K562 (cell line): ENCODE measurements around the gene PRM2. TPM values are rescaled to one million over a fixed set of nuclear protein-coding genes. Genes with fewer than 3 reads are reported as not detected.

ENCODE experiments used
- ATAC-seq: fragments of 200-7000 bp; cut with Tn5 transposase; 3 replicates; pipeline ENCODE4 v1.9.1; 2020; ENCODE audit warnings: moderate library complexity
- BruUV-seq: library from RNA; stranded (reverse); fragments of 400-500 nt; replicated peaks from 2 replicates; lab custom pipeline; 2021; lab: Mats Ljungman, UMichigan
- CTCF ChIA-PET: fragments of 300-600 bp; formaldehyde crosslinking; extraction: SDS; loops from one replicate; lab custom pipeline; 2021; ENCODE audit warnings: low intra/inter-chr PET ratio; lab: Yijun Ruan, JAX
- POLR2A ChIA-PET: fragments of 300-600, 350-650 bp; sonication (Branson Sonifier 250); formaldehyde crosslinking; extraction: SDS; loops from one replicate; lab custom pipeline; 2021; ENCODE audit warnings: antibody characterized with exemption, inconsistent platforms; lab: Yijun Ruan, JAX
- DNase-seq, 4 experiments: peaks; one replicate each; pipeline versions ENCODE4 v3.0.0 to v3.0.0-alpha.2; 2011 to 2018; ENCODE audit warnings: low spot score in 3 of 4, mixed read lengths in 3 of 4; ENCODE audit errors: extremely low read depth in 1 of 4
- FAIRE-seq: peaks from 2 replicates; lab custom pipeline; 2011; peaks lifted over from hg19 to GRCh38; lab: Jason Lieb, UNC
- H2AFZ ChIP-seq: 2 replicates; pipeline ENCODE4 v1.6.0; 2011; ENCODE audit warnings: low read depth, low read length, control low read depth, inconsistent platforms
- H3K27ac ChIP-seq: fragments of 200-600 bp; 3 replicates; pipeline ENCODE4 v1.8.0; 2011; ENCODE audit warnings: low read depth, mild to moderate bottlenecking, control low read depth, inconsistent platforms, low read length, moderate library complexity, mixed read lengths; ENCODE audit errors: extremely low read depth
- H3K27me3 ChIP-seq, 2 experiments: fragments of 300-600 bp in 1 of 2; 2 replicates in 1 of 2; 3 replicates in 1 of 2; pipeline versions ENCODE4 v1.6.0 to v1.8.0; 2011; ENCODE audit warnings: inconsistent platforms in 2 of 2, low read length in 2 of 2, mild to moderate bottlenecking in 1 of 2, mixed read lengths in 1 of 2, moderate library complexity in 1 of 2; ENCODE audit not compliant: control insufficient read depth in 2 of 2, insufficient read depth in 2 of 2
- H3K36me3 ChIP-seq: fragments of 300-600 bp; 3 replicates; pipeline ENCODE4 v1.8.0; 2011; ENCODE audit warnings: mild to moderate bottlenecking, low read length, inconsistent platforms; ENCODE audit not compliant: control insufficient read depth, insufficient read depth
- H3K4me1 ChIP-seq, 2 experiments: fragments of 200-600 bp in 1 of 2; replicated peaks in 1 of 2; 2 replicates in 1 of 2; 3 replicates in 1 of 2; pipeline versions ENCODE4 v1.5.1 to v1.8.0; 2011; ENCODE audit warnings: inconsistent platforms in 2 of 2, low read length in 2 of 2, mild to moderate bottlenecking in 1 of 2, mixed read lengths in 1 of 2, moderate library complexity in 1 of 2; ENCODE audit not compliant: control insufficient read depth in 2 of 2, insufficient read depth in 2 of 2
- H3K4me2 ChIP-seq: 2 replicates; pipeline ENCODE4 v1.6.1; 2011; ENCODE audit warnings: low read length, control low read depth, inconsistent platforms, mixed read lengths; ENCODE audit not compliant: insufficient read depth
- H3K4me3 ChIP-seq: fragments of 200-600 bp; sonication (generic), shearing (Covaris generic); 2 replicates; pipeline ENCODE4 v1.5.1; 2016; ENCODE audit warnings: control low read depth, inconsistent platforms
- H3K79me2 ChIP-seq: fragments of 200-600 bp; 3 replicates; pipeline ENCODE4 v1.8.0; 2011; ENCODE audit warnings: low read length, inconsistent platforms; ENCODE audit not compliant: control insufficient read depth, insufficient read depth
- H3K9ac ChIP-seq, 2 experiments: 2 replicates each; pipeline versions ENCODE4 v1.6.0 to v1.6.1; 2011; ENCODE audit warnings: low read depth in 2 of 2, low read length in 2 of 2, control low read depth in 1 of 2, inconsistent platforms in 1 of 2, mild to moderate bottlenecking in 1 of 2, mixed read lengths in 1 of 2; ENCODE audit not compliant: insufficient read depth in 1 of 2
- H3K9me1 ChIP-seq: one replicate; pipeline ENCODE4 v1.6.0; 2011; ENCODE audit warnings: inconsistent platforms, mild to moderate bottlenecking, low read length, moderate library complexity; ENCODE audit not compliant: control insufficient read depth, insufficient read depth
- H3K9me3 ChIP-seq: replicated peaks from 2 replicates; pipeline ENCODE4 v1.5.1; 2011; ENCODE audit warnings: low read depth, low read length, inconsistent platforms; ENCODE audit not compliant: control insufficient read depth, insufficient read depth
- H4K20me1 ChIP-seq: replicated peaks from 2 replicates; pipeline ENCODE4 v1.6.1; 2011; ENCODE audit warnings: low read length, inconsistent platforms, mixed read lengths; ENCODE audit not compliant: control insufficient read depth, insufficient read depth
- CREM ChIP-seq: IDR thresholded peaks from 2 replicates; pipeline ENCODE4 v1.6.1; 2014; ENCODE audit warnings: antibody characterized with exemption, low read depth
- CSDE1 ChIP-seq, 2 experiments: fragments of 450-650 bp; IDR thresholded peaks; 2 replicates each; pipeline ENCODE4 v1.6.1; 2016; ENCODE audit warnings: mild to moderate bottlenecking in 1 of 2
- IFI16 ChIP-seq: fragments of 250-450 bp; sonication (Bioruptor Pico); IDR thresholded peaks from 2 replicates; pipeline ENCODE4 v2.1.2; 2022; ENCODE audit warnings: mild to moderate bottlenecking, inconsistent platforms
- IRF2 ChIP-seq: sonication (generic); formaldehyde crosslinking; IDR thresholded peaks from 2 replicates; pipeline ENCODE4 v1.8.1; 2022; ENCODE audit warnings: mild to moderate bottlenecking, missing genetic modification reagents
- NR2C2 ChIP-seq, 2 experiments: fragments of 200-800 bp in 1 of 2; sonication (Bioruptor generic) in 1 of 2; sonication (generic) in 1 of 2; formaldehyde crosslinking in 1 of 2; IDR thresholded peaks; 2 replicates each; pipeline versions ENCODE4 v1.6.1 to v1.8.0; 2016 to 2022; ENCODE audit warnings: mild to moderate bottlenecking in 1 of 2, missing compliant biosample characterization in 1 of 2, missing genetic modification characterization in 1 of 2, missing genetic modification reagents in 1 of 2
- POU5F1 ChIP-seq: fragments of 150-350 bp; IDR thresholded peaks from 2 replicates; pipeline ENCODE4 v1.6.1; 2014; ENCODE audit warnings: borderline replicate concordance, low read length, low read depth, mild to moderate bottlenecking; ENCODE audit not compliant: partially characterized antibody
- SNIP1 ChIP-seq: fragments of 450-650 bp; IDR thresholded peaks from 2 replicates; pipeline ENCODE4 v1.7.1; 2017; ENCODE audit warnings: low read depth, mild to moderate bottlenecking
- SRSF3 ChIP-seq: fragments of 200-400 bp; formaldehyde crosslinking; IDR thresholded peaks from 2 replicates; pipeline ENCODE4 v1.6.1; 2016; ENCODE audit warnings: mild to moderate bottlenecking, low read length, moderate library complexity; ENCODE audit not compliant: insufficient read depth
- U2AF1 ChIP-seq: fragments of 200-400 bp; formaldehyde crosslinking; optimal IDR thresholded peaks from 2 replicates; pipeline ENCODE3; 2017; ENCODE audit warnings: mild to moderate bottlenecking, low read depth, low read length, moderate library complexity
- ZBED1 ChIP-seq: IDR thresholded peaks from 2 replicates; pipeline ENCODE4 v1.6.1; 2014
- ZNF408 ChIP-seq: fragments of 250-450 bp; sonication (Bioruptor Pico); IDR thresholded peaks from 2 replicates; pipeline ENCODE4 v1.4.0; 2020; ENCODE audit warnings: low read depth, mild to moderate bottlenecking, moderate library complexity
- ZNF778 ChIP-seq: fragments of 450-650 bp; formaldehyde crosslinking; IDR thresholded peaks from 2 replicates; pipeline ENCODE4 v1.4.0; 2020; ENCODE audit warnings: mild to moderate bottlenecking, moderate library complexity
- WGBS: fragments of 100-300 bp; shearing (Covaris generic); methylation state at CpG from one replicate; pipeline ENCODE4 v1.1.6; 2016; ENCODE audit warnings: low coverage, mixed read lengths; ENCODE audit not compliant: insufficient coverage; ENCODE audit errors: missing lambda C conversion rate; 5-methylcytosine and 5-hydroxymethylcytosine counted together
- in situ Hi-C: fragments of 300-500 bp; cut with MboI; formaldehyde crosslinking; loops from 4 replicates; pipeline ENCODE4 v1.15.0; 2018; ENCODE audit warnings: inconsistent platforms, mixed read lengths
- intact Hi-C: fragments of 100-400 bp; cut with micrococcal nuclease; formaldehyde crosslinking; loops from 2 replicates; pipeline ENCODE4 v1.14.2; 2022
- polyA plus RNA-seq, 8 experiments: library from polyadenylated mRNA; depleted of rRNA in 4 of 8; stranded (reverse) in 5 of 8; unstranded in 3 of 8; fragments of >200 nt; fragmentation: Nextera tagmentation in 2 of 8; fragmentation: Illumina TruSeq in 1 of 8; extraction: Ambion mirVana in 2 of 8; extraction: Trizol in 1 of 8; gene quantifications; 2 replicates each; pipeline versions ENCODE4 v1.2.1 to v1.2.3, GENCODE V29; 2011 to 2014; ENCODE audit warnings: inconsistent platforms in 1 of 8, missing spikeins in 1 of 8
- total RNA-seq, 7 experiments: library from RNA; depleted of rRNA in 6 of 7; stranded (reverse); fragments of >200 nt in 6 of 7; fragmentation: Illumina TruSeq in 2 of 7; extraction: Trizol in 2 of 7; gene quantifications; 2 replicates each; pipeline versions ENCODE4 v1.2.1 to v1.2.3, GENCODE V29; 2011 to 2021; ENCODE audit warnings: low replicate concordance in 1 of 7
- TF ChIP-seq, protein P1 (sequence below), 2 experiments: IDR thresholded peaks; 2 replicates each; pipeline ENCODE4 v1.6.1; 2011; ENCODE audit warnings: borderline replicate concordance in 1 of 2, control low read depth in 1 of 2, low read depth in 1 of 2, low read length in 1 of 2, mild to moderate bottlenecking in 1 of 2, mixed read lengths in 1 of 2, moderate library complexity in 1 of 2; ENCODE audit not compliant: insufficient read depth in 1 of 2, insufficient read length in 1 of 2, poor library complexity in 1 of 2, severe bottlenecking in 1 of 2; ENCODE audit errors: extremely low read depth in 1 of 2
- TF ChIP-seq, protein P2 (sequence below), 3 experiments: IDR thresholded peaks in 2 of 3; conservative IDR thresholded peaks in 1 of 3; 2 replicates each; pipeline ENCODE4 v1.5.1; 2011 to 2012; ENCODE audit warnings: low read length in 3 of 3, mild to moderate bottlenecking in 3 of 3, control low read depth in 2 of 3, improper control_type of control experiment in 1 of 3, inconsistent platforms in 1 of 3, low read depth in 1 of 3, mixed read lengths in 1 of 3, moderate library complexity in 1 of 3; ENCODE audit not compliant: insufficient read depth in 2 of 3
- TF ChIP-seq, protein P3 (sequence below): fragments of 450-650 bp; IDR thresholded peaks from 2 replicates; pipeline ENCODE4 v1.7.1; 2018; ENCODE audit warnings: mild to moderate bottlenecking, low read depth; ENCODE audit not compliant: partially characterized antibody
- TF ChIP-seq, protein P4 (sequence below): fragments of 450-650 bp; IDR thresholded peaks from 2 replicates; pipeline ENCODE4 v1.6.1; 2016; ENCODE audit warnings: low read depth, mild to moderate bottlenecking, moderate library complexity

Gene PRM2
- total and polyA plus RNA-seq, 9 of the 15 experiments (the other 6 are each of a cell fraction or from before 2014, with no cell fraction given), result not detected

DNA sequence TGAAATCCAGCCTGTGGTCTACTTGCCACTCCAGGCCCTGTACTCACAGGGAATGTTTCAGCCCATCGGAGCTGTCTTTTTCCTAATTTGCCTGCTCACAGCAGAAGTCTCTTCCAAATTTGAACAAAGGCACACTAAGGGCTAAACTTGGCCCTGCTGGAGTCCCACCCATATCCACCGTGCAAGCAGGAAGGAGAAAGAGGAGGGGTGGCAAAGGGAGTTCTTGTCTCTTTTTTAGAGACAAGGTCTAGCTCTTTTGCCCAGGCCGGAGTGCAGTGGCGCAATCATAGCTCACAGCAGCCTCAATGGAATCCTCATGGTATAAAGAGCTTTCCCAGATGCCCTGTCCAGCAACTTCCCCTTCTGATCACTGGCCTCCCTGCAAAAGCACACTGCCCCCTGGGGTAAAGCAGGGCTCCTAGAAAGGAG lies 7.6 kb upstream of the PRM2 start:
- ATAC-seq (no peak; the same call in 2 of the 3 replicates), FAIRE-seq (no peak), DNase-seq (no peak)
- ChIA-PET CTCF (no interaction called here), POLR2A (interaction anchor here (0.6 to 1.5 kb wide), 6 partner anchors 11 to 875 kb away, joined by 3 to 6 read pairs (median 4); partner anchors contain the start of genes PRM3 and SOCS1)
- peaks cover 0 to 4% of the 10 kb centered on the region in 2 experiments; a peak in 2 of 5 replicates for H3K4me1 ChIP-seq
- WGBS, result 6% methylated on average over 4 of the region's 4 CpGs
- peaks cover 6% of the 10 kb centered on the region; the same call in 1 of the 2 replicates for H4K20me1 ChIP-seq
- H3K9me3 ChIP-seq, result no peaks in the 10 kb centered on the region
- peaks cover 40 to 42% of the 10 kb centered on the region in 2 experiments; a peak in 4 of 5 replicates for H3K27me3 ChIP-seq
- no peak overlapping the region for H3K4me3 ChIP-seq
- H3K36me3 ChIP-seq, result no peaks in the 10 kb centered on the region
- H3K9me1 ChIP-seq, result no peaks in the 10 kb centered on the region
- no peak overlapping the region for H3K4me2 ChIP-seq
- H3K79me2 ChIP-seq, result no peaks in the 10 kb centered on the region
- no TSS peak for BruUV-seq
- intact Hi-C loops, result no loop called here
- H3K9ac ChIP-seq, result no peak overlapping the region
- in situ Hi-C loops, result no loop called here
- H3K27ac ChIP-seq, result no peak overlapping the region
- H2AFZ ChIP-seq, result no peak overlapping the region
- TF ChIP-seq IRF2 (CRISPR knock-in tag) (no peak), ZNF778 (CRISPR knock-in tag) (no peak), CREM (no peak), POU5F1 (no peak), CSDE1 (IDR thresholded peaks at IDR 0.05) (no peak), IFI16 (CRISPR knock-in tag) (no peak), NR2C2 (CRISPR knock-in tag; IDR thresholded peaks at IDR 0.05) (no peak), NR2C2 (tag; IDR thresholded peaks at IDR 0.05) (no peak), SRSF3 (no peak), ZBED1 (no peak), ZNF408 (CRISPR knock-in tag) (no peak), SNIP1 (no peak), U2AF1 (no peak)
- TF ChIP-seq, protein P1, sequence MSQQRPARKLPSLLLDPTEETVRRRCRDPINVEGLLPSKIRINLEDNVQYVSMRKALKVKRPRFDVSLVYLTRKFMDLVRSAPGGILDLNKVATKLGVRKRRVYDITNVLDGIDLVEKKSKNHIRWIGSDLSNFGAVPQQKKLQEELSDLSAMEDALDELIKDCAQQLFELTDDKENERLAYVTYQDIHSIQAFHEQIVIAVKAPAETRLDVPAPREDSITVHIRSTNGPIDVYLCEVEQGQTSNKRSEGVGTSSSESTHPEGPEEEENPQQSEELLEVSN (IDR thresholded peaks at IDR 0.05; ENCODE audit: borderline replicate concordance in 1 of 2, extremely low read depth in 1 of 2, insufficient read depth in 1 of 2, insufficient read length in 1 of 2, low read depth in 1 of 2, low read length in 1 of 2, poor library complexity in 1 of 2, severe bottlenecking in 1 of 2), result no peak
- TF ChIP-seq, protein P2, sequence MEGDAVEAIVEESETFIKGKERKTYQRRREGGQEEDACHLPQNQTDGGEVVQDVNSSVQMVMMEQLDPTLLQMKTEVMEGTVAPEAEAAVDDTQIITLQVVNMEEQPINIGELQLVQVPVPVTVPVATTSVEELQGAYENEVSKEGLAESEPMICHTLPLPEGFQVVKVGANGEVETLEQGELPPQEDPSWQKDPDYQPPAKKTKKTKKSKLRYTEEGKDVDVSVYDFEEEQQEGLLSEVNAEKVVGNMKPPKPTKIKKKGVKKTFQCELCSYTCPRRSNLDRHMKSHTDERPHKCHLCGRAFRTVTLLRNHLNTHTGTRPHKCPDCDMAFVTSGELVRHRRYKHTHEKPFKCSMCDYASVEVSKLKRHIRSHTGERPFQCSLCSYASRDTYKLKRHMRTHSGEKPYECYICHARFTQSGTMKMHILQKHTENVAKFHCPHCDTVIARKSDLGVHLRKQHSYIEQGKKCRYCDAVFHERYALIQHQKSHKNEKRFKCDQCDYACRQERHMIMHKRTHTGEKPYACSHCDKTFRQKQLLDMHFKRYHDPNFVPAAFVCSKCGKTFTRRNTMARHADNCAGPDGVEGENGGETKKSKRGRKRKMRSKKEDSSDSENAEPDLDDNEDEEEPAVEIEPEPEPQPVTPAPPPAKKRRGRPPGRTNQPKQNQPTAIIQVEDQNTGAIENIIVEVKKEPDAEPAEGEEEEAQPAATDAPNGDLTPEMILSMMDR (IDR thresholded peaks at IDR 0.05 in 2 of 3, conservative IDR thresholded peaks at IDR 0.05 in 1 of 3; ENCODE audit: insufficient read depth in 2 of 3, low read depth in 1 of 3, low read length in 3 of 3), result 0 out of 6 replicates have a peak, but pooled peaks of 2 of the 3 experiments have one; percentile 9 to 10
- TF ChIP-seq, protein P3, sequence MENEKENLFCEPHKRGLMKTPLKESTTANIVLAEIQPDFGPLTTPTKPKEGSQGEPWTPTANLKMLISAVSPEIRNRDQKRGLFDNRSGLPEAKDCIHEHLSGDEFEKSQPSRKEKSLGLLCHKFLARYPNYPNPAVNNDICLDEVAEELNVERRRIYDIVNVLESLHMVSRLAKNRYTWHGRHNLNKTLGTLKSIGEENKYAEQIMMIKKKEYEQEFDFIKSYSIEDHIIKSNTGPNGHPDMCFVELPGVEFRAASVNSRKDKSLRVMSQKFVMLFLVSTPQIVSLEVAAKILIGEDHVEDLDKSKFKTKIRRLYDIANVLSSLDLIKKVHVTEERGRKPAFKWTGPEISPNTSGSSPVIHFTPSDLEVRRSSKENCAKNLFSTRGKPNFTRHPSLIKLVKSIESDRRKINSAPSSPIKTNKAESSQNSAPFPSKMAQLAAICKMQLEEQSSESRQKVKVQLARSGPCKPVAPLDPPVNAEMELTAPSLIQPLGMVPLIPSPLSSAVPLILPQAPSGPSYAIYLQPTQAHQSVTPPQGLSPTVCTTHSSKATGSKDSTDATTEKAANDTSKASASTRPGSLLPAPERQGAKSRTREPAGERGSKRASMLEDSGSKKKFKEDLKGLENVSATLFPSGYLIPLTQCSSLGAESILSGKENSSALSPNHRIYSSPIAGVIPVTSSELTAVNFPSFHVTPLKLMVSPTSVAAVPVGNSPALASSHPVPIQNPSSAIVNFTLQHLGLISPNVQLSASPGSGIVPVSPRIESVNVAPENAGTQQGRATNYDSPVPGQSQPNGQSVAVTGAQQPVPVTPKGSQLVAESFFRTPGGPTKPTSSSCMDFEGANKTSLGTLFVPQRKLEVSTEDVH, result no peak
- TF ChIP-seq, protein P4, sequence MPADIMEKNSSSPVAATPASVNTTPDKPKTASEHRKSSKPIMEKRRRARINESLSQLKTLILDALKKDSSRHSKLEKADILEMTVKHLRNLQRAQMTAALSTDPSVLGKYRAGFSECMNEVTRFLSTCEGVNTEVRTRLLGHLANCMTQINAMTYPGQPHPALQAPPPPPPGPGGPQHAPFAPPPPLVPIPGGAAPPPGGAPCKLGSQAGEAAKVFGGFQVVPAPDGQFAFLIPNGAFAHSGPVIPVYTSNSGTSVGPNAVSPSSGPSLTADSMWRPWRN, result no peak
